Right cardiac atrium (tissue), 5 donors: ENCODE results near the gene IP6K1. TPM values are rescaled to one million over a fixed set of nuclear protein-coding genes. Genes with fewer than 3 reads are reported as not detected.
"Not testable (repeated sequence)": the region's sequence is repeated elsewhere in the genome, so short reads cannot be mapped to it uniquely, and the experiment has no call there.

Experiments used
- ATAC-seq, 2 donors: fragments of 200-7000 bp; cut with Tn5 transposase; one replicate each; pipeline versions ENCODE4 v1.8.0 to v1.9.1; 2020; ENCODE audit warnings: moderate library complexity in 2 of 2, mild to moderate bottlenecking in 1 of 2
- DNase-seq, 3 donors: peaks; one replicate each; pipeline ENCODE4 v3.0.0-alpha.2; 2020
- H3K27ac ChIP-seq: one replicate; pipeline ENCODE4 v1.5.1; 2013; ENCODE audit warnings: mild to moderate bottlenecking, low read length, control low read depth, moderate library complexity
- H3K27me3 ChIP-seq: one replicate; pipeline ENCODE4 v1.6.1; 2013; ENCODE audit not compliant: control insufficient read depth, insufficient read depth
- H3K4me1 ChIP-seq: one replicate; pipeline ENCODE4 v1.6.1; 2013; ENCODE audit warnings: low read length; ENCODE audit not compliant: control insufficient read depth, insufficient read depth
- H3K4me3 ChIP-seq: one replicate; pipeline ENCODE4 v1.5.1; 2013; ENCODE audit warnings: low read length, control low read depth
- H3K9me3 ChIP-seq: one replicate; pipeline ENCODE4 v1.6.1; 2013; ENCODE audit warnings: low read length; ENCODE audit not compliant: control insufficient read depth
- WGBS: extraction: QIAGEN DNeasy Blood & Tissue Kit; methylation state at CpG from one replicate; pipeline ENCODE4 v1.1.7; 2013; 5-methylcytosine and 5-hydroxymethylcytosine counted together
- intact Hi-C, 4 donors: fragments of 100-400 bp; cut with DNase I; formaldehyde crosslinking; loops; one replicate each; pipeline versions ENCODE4 v1.11.0 to v1.14.0; 2022 to 2023
- polyA plus RNA-seq: library from polyadenylated mRNA; stranded (reverse); fragments of 200-250 nt; gene quantifications from one replicate; pipeline ENCODE4 v1.2.3, GENCODE V29; 2013
- total RNA-seq, 4 donors: library from RNA; stranded (reverse); fragmentation: NEBNext Ultra II Directional; extraction: Animal tissue kit (Norgen Biotek cat#: 25700); gene quantifications; one replicate each; pipeline ENCODE4 v1.2.1, GENCODE V29; 2021
- donor health status: healthy with polysubstance abuse.
- donor health status: DM: no; HTN: yes; CAD: no.
- donor health status: DM: no; HTN: no; CAD: no.
- donor health status: DM: no; HTN: yes; CAD: no; lungs with severe emphysema.
- donor health status: DM: yes; HTN: yes; CAD: no.

The IP6K1 gene
- total and polyA plus RNA-seq, 5 donors: 14.6 to 24.0 (median 21.5) TPM

GRCh38 chr3:49780975-49781365, 5.4 kb downstream of the IP6K1 start:
- ATAC-seq, intact Hi-C loops, H3K27ac ChIP-seq, H3K27me3 ChIP-seq, DNase-seq, H3K9me3 ChIP-seq, H3K4me3 ChIP-seq, H3K4me1 ChIP-seq: not testable (repeated sequence)
- 93% methylated on average over 9 of the region's 9 CpGs for WGBS

DNA sequence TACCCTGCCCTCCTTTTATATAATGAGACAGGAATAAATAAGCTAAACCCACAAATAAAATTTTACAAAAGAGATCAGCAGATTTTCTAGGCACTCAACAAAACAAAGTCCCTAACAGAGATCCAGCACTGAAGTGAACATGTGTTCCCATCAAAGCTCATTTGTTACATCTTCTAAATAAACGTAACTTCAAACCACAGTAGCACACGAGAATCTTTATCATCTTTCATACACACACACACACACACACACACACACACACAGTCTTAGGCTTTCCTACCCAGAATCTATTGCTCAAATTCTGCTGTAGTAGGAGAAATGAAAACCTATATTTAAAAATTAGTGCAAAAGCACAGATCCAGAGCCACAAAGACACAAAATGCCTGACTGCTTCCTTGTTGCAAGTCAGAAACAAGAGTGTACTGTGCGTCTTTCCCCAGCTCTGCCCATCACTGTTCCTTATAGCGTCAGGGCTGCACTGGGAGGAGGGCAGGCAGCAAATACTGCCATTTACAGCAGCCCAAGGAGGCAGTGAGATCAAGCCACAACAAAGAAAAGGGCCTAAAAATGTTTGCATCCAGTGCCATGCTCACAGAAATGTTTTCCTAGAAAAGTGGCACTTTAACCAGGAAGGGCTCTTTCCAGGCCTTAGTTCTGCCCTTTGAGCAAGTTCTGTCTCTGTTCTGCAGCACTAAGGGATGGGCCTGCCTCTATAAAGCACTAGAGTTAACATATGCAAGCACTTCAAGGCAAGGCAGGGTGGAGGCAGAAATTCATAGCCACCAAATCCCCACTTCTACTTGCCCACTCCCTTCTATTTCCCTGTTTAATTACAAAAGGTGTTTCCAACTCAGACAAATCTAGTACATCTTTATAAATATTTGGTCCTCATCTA, 6.0 kb downstream of the IP6K1 start:
- WGBS: 64% methylated on average over 4 of the region's 4 CpGs
- Histone ChIP-seq H3K4me1 (peaks cover 4% of the 10 kb centered on the region), H3K27me3 (no peaks in the 10 kb centered on the region), H3K27ac (no peak overlapping the region), H3K4me3 (no peak overlapping the region), H3K9me3 (no peaks in the 10 kb centered on the region)
- ATAC-seq (no peak), DNase-seq (no peak)
- intact Hi-C loops: no loop called here

GRCh38 chr3:49779358-49780079, 6.8 kb downstream of the IP6K1 start:
- WGBS: 92% methylated on average over 5 of the region's 5 CpGs
- no peak for DNase-seq
- no peaks in the 10 kb centered on the region for H3K27me3 ChIP-seq
- H3K9me3 ChIP-seq: no peaks in the 10 kb centered on the region
- intact Hi-C loops: no loop called here
- no peak for ATAC-seq
- H3K27ac ChIP-seq: no peak overlapping the region
- H3K4me1 ChIP-seq: peaks cover 4% of the 10 kb centered on the region
- no peak overlapping the region for H3K4me3 ChIP-seq

GRCh38 chr3:49776101-49776500, 10.2 kb downstream of the IP6K1 start:
- H3K27me3 ChIP-seq, DNase-seq, H3K4me3 ChIP-seq, H3K4me1 ChIP-seq, H3K9me3 ChIP-seq, H3K27ac ChIP-seq, ATAC-seq, intact Hi-C loops: not testable (repeated sequence)
- WGBS: 89% methylated on average over 8 of the region's 8 CpGs

DNA sequence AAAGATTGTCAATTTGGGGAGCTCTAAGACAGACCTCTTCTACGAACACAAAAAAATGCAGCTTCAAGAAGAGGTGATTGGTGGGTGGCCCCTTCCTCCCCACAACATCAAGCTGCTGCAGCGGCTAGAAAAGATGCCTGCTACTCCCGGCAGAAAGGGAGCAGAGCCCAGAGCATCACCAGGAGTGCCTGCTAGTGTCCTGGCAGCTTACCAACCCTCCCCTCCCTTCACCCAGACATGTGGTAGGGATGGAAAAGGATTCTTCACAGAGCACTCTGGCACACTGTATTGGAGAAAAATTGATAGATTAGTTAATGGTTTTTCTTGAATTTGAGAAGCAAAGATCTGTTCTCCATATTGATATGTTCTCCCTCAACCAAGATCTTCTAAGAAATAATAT, 10.8 kb downstream of the IP6K1 start:
- H3K4me3 ChIP-seq: no peak overlapping the region
- no peak overlapping the region for H3K27ac ChIP-seq
- H3K9me3 ChIP-seq: no peaks in the 10 kb centered on the region
- H3K27me3 ChIP-seq: no peaks in the 10 kb centered on the region
- no peak for ATAC-seq
- 53% methylated on average over 3 of the region's 3 CpGs for WGBS
- intact Hi-C loops: no loop called here
- peaks cover 2% of the 10 kb centered on the region for H3K4me1 ChIP-seq
- no peak for DNase-seq

DNA sequence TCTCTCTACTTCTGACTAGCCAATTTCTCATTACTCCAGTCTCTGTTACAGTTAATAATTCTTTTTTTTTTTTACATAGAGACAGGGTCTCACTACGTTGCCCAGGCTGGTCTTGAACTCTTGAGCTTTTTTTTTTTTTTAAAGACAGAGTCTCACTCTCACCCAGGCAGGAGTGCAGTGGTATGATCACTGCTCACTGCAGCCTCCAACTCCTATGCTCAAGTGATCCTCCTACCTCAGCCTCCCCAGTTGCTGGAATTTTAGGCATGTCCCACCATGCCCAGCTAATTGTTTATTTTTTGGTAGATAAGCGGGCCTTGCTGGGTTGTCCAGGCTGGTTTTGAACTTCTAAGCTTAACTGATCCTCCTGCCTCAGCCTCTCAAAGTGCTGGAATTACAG, 13.6 kb downstream of the IP6K1 start:
- no peak for DNase-seq
- WGBS: 96% methylated on average over 2 of the region's 2 CpGs
- intact Hi-C loops: no loop called here
- H3K4me3 ChIP-seq: no peak overlapping the region
- no peaks in the 10 kb centered on the region for H3K27me3 ChIP-seq
- H3K4me1 ChIP-seq: no peaks in the 10 kb centered on the region
- no peaks in the 10 kb centered on the region for H3K9me3 ChIP-seq
- H3K27ac ChIP-seq: no peak overlapping the region
- ATAC-seq: no peak

- no peak for ATAC-seq
- no peak for DNase-seq
- H3K4me1 ChIP-seq: no peaks in the 10 kb centered on the region
- no peaks in the 10 kb centered on the region for H3K9me3 ChIP-seq
- H3K27me3 ChIP-seq: no peaks in the 10 kb centered on the region
- H3K27ac ChIP-seq: no peak overlapping the region
- no peak overlapping the region for H3K4me3 ChIP-seq
- intact Hi-C loops: no loop called here
- 75% methylated on average over 1 of the region's 1 CpG for WGBS
Measured at GRCh38 chr3:49771340-49771938, 14.9 kb downstream of the IP6K1 start.

- intact Hi-C loops: no loop called here
- Histone ChIP-seq H3K27ac (no peak overlapping the region), H3K27me3 (no peaks in the 10 kb centered on the region), H3K4me3 (no peak overlapping the region), H3K9me3 (no peaks in the 10 kb centered on the region), H3K4me1 (no peaks in the 10 kb centered on the region)
- no peak for DNase-seq
- peak in 1 of 2 donors; percentile 41 for ATAC-seq
Measured at GRCh38 chr3:49769926-49770325, 16.4 kb downstream of the IP6K1 start.

DNA sequence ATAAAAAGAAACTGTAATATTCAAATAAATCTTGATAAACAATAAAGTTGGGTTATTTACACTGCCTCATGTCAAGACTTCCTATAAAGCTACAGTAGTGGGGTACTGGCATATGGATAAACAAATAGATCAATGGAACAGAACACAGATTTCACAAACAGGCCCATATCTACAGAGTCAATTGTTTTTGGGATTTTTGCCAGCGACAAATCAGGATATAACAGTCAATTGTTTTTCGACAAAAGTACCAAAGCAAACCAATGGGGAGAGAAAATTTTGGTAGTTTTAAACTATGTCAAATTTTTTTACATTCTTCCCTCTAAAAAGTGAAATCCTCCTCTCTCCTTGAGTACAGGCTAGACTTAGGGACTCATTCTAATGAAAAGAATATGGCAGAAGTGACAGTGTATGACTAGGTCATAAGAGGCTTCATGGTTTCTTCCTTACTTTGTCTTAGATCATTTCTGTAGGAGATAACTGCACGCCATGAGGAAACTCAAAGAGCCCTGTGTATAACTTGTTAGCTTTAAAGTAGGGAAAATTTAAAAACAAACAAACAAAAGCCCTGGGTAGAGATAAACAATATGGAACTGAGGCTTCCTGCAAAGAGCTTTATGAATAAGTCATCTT, 16.9 kb downstream of the IP6K1 start:
- Histone ChIP-seq H3K4me1 (no peaks in the 10 kb centered on the region), H3K4me3 (no peak overlapping the region), H3K27ac (no peak overlapping the region), H3K27me3 (no peaks in the 10 kb centered on the region), H3K9me3 (no peaks in the 10 kb centered on the region)
- ATAC-seq (no peak), DNase-seq (no peak)
- WGBS: 85% methylated on average over 3 of the region's 3 CpGs
- intact Hi-C loops: no loop called here

- Histone ChIP-seq H3K9me3 (no peaks in the 10 kb centered on the region), H3K4me1 (no peaks in the 10 kb centered on the region), H3K27me3 (no peaks in the 10 kb centered on the region), H3K27ac (no peak overlapping the region), H3K4me3 (no peak overlapping the region)
- intact Hi-C loops: no loop called here
- DNase-seq: no peak
- 98% methylated on average over 4 of the region's 4 CpGs for WGBS
- no peak for ATAC-seq
Measured at GRCh38 chr3:49763981-49764380, 22.4 kb downstream of the IP6K1 start.

GRCh38 chr3:49761661-49762060, 24.7 kb downstream of the IP6K1 start:
- H3K4me1 ChIP-seq: no peaks in the 10 kb centered on the region
- H3K27ac ChIP-seq: no peak overlapping the region
- H3K27me3 ChIP-seq: no peaks in the 10 kb centered on the region
- 91% methylated on average over 3 of the region's 3 CpGs for WGBS
- no peak for ATAC-seq
- no peak for DNase-seq
- H3K9me3 ChIP-seq: no peaks in the 10 kb centered on the region
- H3K4me3 ChIP-seq: no peak overlapping the region
- intact Hi-C loops: no loop called here
